ENCODE data around the gene MCM9. TPM values are rescaled to one million over a fixed set of nuclear protein-coding genes. Genes with fewer than 3 reads are reported as not detected.

MCM9 gene
- total RNA-seq, 1 donor from 2014 or later, result 29.0 TPM

- no peak overlapping the region for H3K4me3 Mint-ChIP-seq
- H3K4me3 ChIP-seq, result no peak overlapping the region
- no peak overlapping the region for H3K9ac ChIP-seq
- H3K4me2 ChIP-seq, result no peak overlapping the region
- no peak overlapping the region for H3K27ac ChIP-seq
- H3K9me3 Mint-ChIP-seq, result peaks cover 16% of the 10 kb centered on the region
- H3K36me3 ChIP-seq, result no peaks in the 10 kb centered on the region
- no peaks in the 10 kb centered on the region for H3K4me1 ChIP-seq
- no peak overlapping the region for H3K27ac Mint-ChIP-seq
- H3K9me3 ChIP-seq (ENCODE audit: low read depth), result no peaks in the 10 kb centered on the region
- no peak for TF ChIP-seq CTCF (IDR thresholded peaks at IDR 0.05)
- no peak for TF ChIP-seq EZH2 (IDR thresholded peaks at IDR 0.05)
- no peak for TF ChIP-seq EZH2phosphoT487 (IDR thresholded peaks at IDR 0.05)
- H3K27me3 ChIP-seq, result no peaks in the 10 kb centered on the region
- no peaks in the 10 kb centered on the region for H3K4me1 Mint-ChIP-seq
- peaks cover 8% of the 10 kb centered on the region for H3K36me3 Mint-ChIP-seq
- H3F3A ChIP-seq (ENCODE audit: low read depth), result no peaks in the 10 kb centered on the region
- no peak for DNase-seq (ENCODE audit: low spot score)
- peaks cover 10% of the 10 kb centered on the region for H3K79me2 ChIP-seq (ENCODE audit: low read depth)
- H3K27me3 Mint-ChIP-seq (ENCODE audit: insufficient read depth, low read depth), result no peaks in the 10 kb centered on the region
- no peaks in the 10 kb centered on the region for H4K20me1 ChIP-seq (ENCODE audit: low read depth)
- H2AFZ ChIP-seq (replicated peaks), result no peak overlapping the region
Measured at GRCh38 chr6:118872726-118873125, 62.2 kb downstream of the MCM9 start.

- Mint-ChIP-seq H3K4me1 (no peaks in the 10 kb centered on the region), H3K36me3 (peaks cover 8% of the 10 kb centered on the region), H3K9me3 (peaks cover 16% of the 10 kb centered on the region), H3K27ac (no peak overlapping the region), H3K27me3 (ENCODE audit: insufficient read depth, low read depth) (no peaks in the 10 kb centered on the region), H3K4me3 (no peak overlapping the region)
- no peak overlapping the region for H3K9ac ChIP-seq
- TF ChIP-seq EZH2phosphoT487 (IDR thresholded peaks at IDR 0.05) (no peak), CTCF (IDR thresholded peaks at IDR 0.05) (no peak), EZH2 (IDR thresholded peaks at IDR 0.05) (no peak)
- no peak overlapping the region for H3K4me3 ChIP-seq
- no peak overlapping the region for H2AFZ ChIP-seq (replicated peaks)
- H3K79me2 ChIP-seq (ENCODE audit: low read depth), result peaks cover 10% of the 10 kb centered on the region
- no peaks in the 10 kb centered on the region for H3K4me1 ChIP-seq
- H3K27me3 ChIP-seq, result no peaks in the 10 kb centered on the region
- no peaks in the 10 kb centered on the region for H3K9me3 ChIP-seq (ENCODE audit: low read depth)
- H4K20me1 ChIP-seq (ENCODE audit: low read depth), result no peaks in the 10 kb centered on the region
- H3K4me2 ChIP-seq, result no peak overlapping the region
- H3K27ac ChIP-seq, result no peak overlapping the region
- no peaks in the 10 kb centered on the region for H3F3A ChIP-seq (ENCODE audit: low read depth)
- no peaks in the 10 kb centered on the region for H3K36me3 ChIP-seq
- DNase-seq (ENCODE audit: low spot score), result no peak
Measured at GRCh38 chr6:118872318-118872717, 62.6 kb downstream of the MCM9 start.

GRCh38 chr6:118871331-118871730, 63.6 kb downstream of the MCM9 start:
- Histone ChIP-seq H3K4me1 (no peaks in the 10 kb centered on the region), H3F3A (ENCODE audit: low read depth) (no peaks in the 10 kb centered on the region), H4K20me1 (ENCODE audit: low read depth) (no peaks in the 10 kb centered on the region), H3K4me3 (no peak overlapping the region), H2AFZ (replicated peaks) (no peak overlapping the region), H3K9ac (no peak overlapping the region), H3K27ac (no peak overlapping the region), H3K9me3 (ENCODE audit: low read depth) (no peaks in the 10 kb centered on the region), H3K79me2 (ENCODE audit: low read depth) (peaks cover 10% of the 10 kb centered on the region), H3K27me3 (no peaks in the 10 kb centered on the region), H3K4me2 (no peak overlapping the region), H3K36me3 (no peaks in the 10 kb centered on the region)
- TF ChIP-seq EZH2phosphoT487 (IDR thresholded peaks at IDR 0.05) (no peak), EZH2 (IDR thresholded peaks at IDR 0.05) (no peak), CTCF (IDR thresholded peaks at IDR 0.05) (no peak)
- DNase-seq (ENCODE audit: low spot score), result no peak
- no peak overlapping the region for H3K27ac Mint-ChIP-seq
- no peak overlapping the region for H3K4me3 Mint-ChIP-seq
- H3K36me3 Mint-ChIP-seq, result peaks cover 8% of the 10 kb centered on the region
- peaks cover 16% of the 10 kb centered on the region for H3K9me3 Mint-ChIP-seq
- no peaks in the 10 kb centered on the region for H3K27me3 Mint-ChIP-seq (ENCODE audit: insufficient read depth, low read depth)
- no peaks in the 10 kb centered on the region for H3K4me1 Mint-ChIP-seq
